ENCODE measurements around the gene CELF6.

CELF6 gene

DNA sequence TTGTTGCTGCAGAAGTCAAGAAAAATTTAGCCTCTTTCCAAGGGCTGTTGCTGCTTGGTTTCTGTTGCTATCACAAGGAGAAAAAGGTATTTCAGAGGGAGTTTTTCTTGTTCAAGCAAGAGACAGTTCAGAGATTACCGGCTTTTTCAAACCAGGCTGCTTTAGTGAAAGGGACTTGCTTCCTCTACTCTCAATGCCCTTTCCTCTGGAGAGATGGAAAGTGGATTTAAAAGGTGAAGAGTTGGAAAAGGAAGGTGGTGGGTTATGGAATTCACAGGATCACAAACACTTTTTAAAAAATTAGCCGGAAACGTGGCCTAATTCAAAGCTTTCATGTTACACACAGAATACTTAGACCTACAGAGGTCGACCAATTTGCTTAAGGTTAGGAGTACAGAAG, 48.7 kb downstream of the CELF6 start:
- H3K36me3 ChIP-seq (ENCODE audit: insufficient read depth, low read length): peaks cover 28% of the 10 kb centered on the region
- H3K27ac ChIP-seq (ENCODE audit: low read depth, low read length): peak overlapping the region; percentile 93
- no peaks in the 10 kb centered on the region for H3K27me3 ChIP-seq (ENCODE audit: control insufficient read depth in 1 of 2, insufficient read depth in 2 of 2, low read length in 2 of 2)
- peaks cover 19% of the 10 kb centered on the region for H3K4me1 ChIP-seq (ENCODE audit: insufficient read depth, low read length)
- H3K4me3 ChIP-seq (ENCODE audit: low read depth in 1 of 2, low read length in 2 of 2): peak overlapping the region in 1 of 2 donors; percentile 76
- no peaks in the 10 kb centered on the region for H3K9me3 ChIP-seq (ENCODE audit: low read length)
- H3K9ac ChIP-seq (ENCODE audit: low read length): peak overlapping the region; percentile 22

DNA sequence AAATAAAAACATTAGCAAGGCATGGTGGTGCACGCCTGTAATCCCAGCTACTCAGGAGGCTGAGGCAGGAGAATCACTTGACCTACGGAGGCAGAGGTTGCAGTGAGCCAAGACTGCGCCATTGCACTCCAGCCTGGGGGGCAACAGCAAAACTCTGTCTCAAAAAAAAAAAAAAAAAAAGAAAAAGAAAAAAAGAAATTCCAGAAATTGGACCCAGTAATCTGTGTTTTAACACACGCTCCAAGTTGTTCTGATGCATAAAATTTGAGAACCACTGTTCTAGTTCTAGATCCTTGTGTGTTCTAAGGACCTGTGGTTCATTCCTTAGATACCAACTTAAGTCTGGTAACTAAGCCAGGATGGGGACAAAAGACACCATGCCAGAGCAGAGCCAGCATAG, 50.2 kb downstream of the CELF6 start:
- Histone ChIP-seq H3K4me3 (ENCODE audit: low read depth in 1 of 2, low read length in 2 of 2) (no peak overlapping the region), H3K27me3 (ENCODE audit: control insufficient read depth in 1 of 2, insufficient read depth in 2 of 2, low read length in 2 of 2) (no peaks in the 10 kb centered on the region), H3K9ac (ENCODE audit: low read length) (no peak overlapping the region), H3K4me1 (ENCODE audit: insufficient read depth, low read length) (peaks cover 19% of the 10 kb centered on the region), H3K9me3 (ENCODE audit: low read length) (no peaks in the 10 kb centered on the region), H3K36me3 (ENCODE audit: insufficient read depth, low read length) (peaks cover 43% of the 10 kb centered on the region), H3K27ac (ENCODE audit: low read depth, low read length) (no peak overlapping the region)

DNA sequence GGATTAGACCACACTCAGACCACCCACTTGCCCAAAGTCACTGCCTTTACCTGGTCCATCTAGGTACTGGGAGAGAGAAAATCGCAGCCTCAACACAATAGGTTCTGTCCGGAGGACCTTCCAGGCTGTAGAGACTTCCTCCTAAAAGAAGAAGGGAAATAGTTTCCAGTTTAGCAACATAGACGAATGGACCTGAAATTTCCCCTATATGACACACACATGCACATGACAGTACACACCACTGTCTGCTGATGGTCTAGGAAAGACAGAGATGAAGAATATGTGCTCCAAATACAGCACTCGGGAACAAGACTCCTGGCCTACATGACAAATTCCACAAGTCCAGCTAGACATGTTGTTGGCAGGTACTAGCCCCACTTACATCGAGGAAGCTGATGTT, 54.9 kb downstream of the CELF6 start:
- Histone ChIP-seq H3K9ac (ENCODE audit: low read length) (no peak overlapping the region), H3K9me3 (ENCODE audit: low read length) (no peaks in the 10 kb centered on the region), H3K27ac (ENCODE audit: low read depth, low read length) (no peak overlapping the region), H3K36me3 (ENCODE audit: insufficient read depth, low read length) (peaks cover 88% of the 10 kb centered on the region), H3K27me3 (ENCODE audit: control insufficient read depth in 1 of 2, insufficient read depth in 2 of 2, low read length in 2 of 2) (no peaks in the 10 kb centered on the region), H3K4me1 (ENCODE audit: insufficient read depth, low read length) (no peaks in the 10 kb centered on the region), H3K4me3 (ENCODE audit: low read depth in 1 of 2, low read length in 2 of 2) (no peak overlapping the region)

DNA sequence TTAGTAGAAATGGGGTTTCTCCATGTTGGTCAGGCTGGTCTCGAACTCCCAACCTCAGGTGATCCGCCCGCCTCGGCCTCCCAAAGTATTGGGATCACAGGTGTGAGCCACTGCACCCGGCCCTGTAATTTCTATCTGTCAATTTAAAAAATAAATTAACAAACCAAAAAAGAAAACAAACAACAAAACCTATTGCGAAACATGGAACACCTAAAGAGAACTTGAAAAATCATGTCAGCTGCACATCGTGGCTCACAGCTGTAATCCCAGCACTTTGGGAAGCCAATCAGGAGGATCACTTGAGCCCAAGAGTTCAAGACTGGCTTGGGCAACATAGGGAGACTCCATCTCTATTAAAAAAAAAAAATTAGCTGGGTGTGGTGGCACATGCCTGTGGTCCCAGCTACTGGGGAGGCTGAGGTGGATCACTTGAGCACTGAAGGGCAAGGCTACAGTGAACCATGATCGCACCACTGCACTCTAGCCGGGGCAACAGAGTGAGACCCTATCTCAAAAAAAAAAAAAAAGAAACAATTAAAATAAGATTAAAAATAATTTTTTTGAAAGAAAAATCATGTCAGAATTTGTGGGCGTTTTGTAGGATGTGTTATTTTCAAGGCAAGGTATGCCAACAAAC, 67.2 kb downstream of the CELF6 start:
- Histone ChIP-seq H3K27ac (ENCODE audit: low read depth, low read length) (no peak overlapping the region), H3K36me3 (ENCODE audit: insufficient read depth, low read length) (peaks cover 78% of the 10 kb centered on the region), H3K9me3 (ENCODE audit: low read length) (no peaks in the 10 kb centered on the region), H3K4me3 (ENCODE audit: low read depth in 1 of 2, low read length in 2 of 2) (no peak overlapping the region), H3K9ac (ENCODE audit: low read length) (no peak overlapping the region), H3K4me1 (ENCODE audit: insufficient read depth, low read length) (no peaks in the 10 kb centered on the region), H3K27me3 (ENCODE audit: control insufficient read depth in 1 of 2, insufficient read depth in 2 of 2, low read length in 2 of 2) (no peaks in the 10 kb centered on the region)

DNA sequence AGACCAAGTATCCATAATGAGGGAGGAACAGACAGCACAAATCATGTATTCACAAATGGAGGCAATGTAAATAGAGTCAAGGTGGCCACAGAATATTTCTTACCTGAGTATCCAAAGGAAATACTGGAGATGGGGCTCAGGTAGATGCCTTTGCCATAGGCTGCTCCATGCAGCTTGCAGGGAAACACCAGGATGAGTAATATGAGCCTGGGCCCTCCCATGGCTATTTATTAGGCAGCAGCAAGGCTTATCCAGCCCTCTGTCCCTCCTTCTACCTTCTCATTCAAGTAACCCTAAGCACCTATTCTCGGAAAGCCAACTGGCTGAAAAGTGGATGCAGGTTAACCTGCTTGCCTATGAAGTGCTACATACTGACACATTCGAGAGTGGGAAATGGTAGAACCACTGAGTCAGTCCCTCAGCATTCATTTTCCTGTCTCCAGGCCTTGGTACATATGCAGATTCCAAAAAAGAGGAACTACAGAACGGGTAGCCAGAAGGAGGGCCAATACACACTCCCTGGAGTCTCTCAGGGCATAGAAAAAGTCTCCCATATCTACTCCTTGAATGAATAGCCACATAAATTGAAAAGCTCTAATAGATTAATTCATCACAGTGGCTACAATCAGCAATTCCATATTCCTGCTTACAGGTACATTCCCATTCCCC, 70.7 kb downstream of the CELF6 start:
- H3K27me3 ChIP-seq (ENCODE audit: control insufficient read depth in 1 of 2, insufficient read depth in 2 of 2, low read length in 2 of 2): no peaks in the 10 kb centered on the region
- H3K4me3 ChIP-seq (ENCODE audit: low read depth in 1 of 2, low read length in 2 of 2): no peak overlapping the region
- H3K9me3 ChIP-seq (ENCODE audit: low read length): no peaks in the 10 kb centered on the region
- no peaks in the 10 kb centered on the region for H3K4me1 ChIP-seq (ENCODE audit: insufficient read depth, low read length)
- H3K36me3 ChIP-seq (ENCODE audit: insufficient read depth, low read length): peaks cover 53% of the 10 kb centered on the region
- H3K9ac ChIP-seq (ENCODE audit: low read length): no peak overlapping the region
- no peak overlapping the region for H3K27ac ChIP-seq (ENCODE audit: low read depth, low read length)

DNA sequence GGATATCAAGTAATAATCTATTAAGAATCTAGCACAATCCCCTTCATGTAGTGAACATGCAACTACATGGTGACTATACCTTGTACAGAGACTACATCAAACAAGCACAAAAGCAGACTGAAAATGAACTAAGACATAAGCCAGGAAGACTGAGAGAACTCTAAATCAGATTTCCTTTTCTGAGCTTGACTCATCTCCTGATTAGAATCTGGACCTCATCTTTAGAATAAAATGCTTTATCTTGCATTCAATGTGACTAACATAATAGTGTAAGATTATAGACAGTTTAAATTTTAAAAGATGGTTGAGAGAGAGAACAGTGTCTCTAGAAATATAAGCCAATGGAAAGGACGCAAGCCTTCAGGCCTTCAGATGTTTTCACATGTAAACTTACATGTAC, 71.4 kb downstream of the CELF6 start:
- Histone ChIP-seq H3K4me1 (ENCODE audit: insufficient read depth, low read length) (no peaks in the 10 kb centered on the region), H3K9me3 (ENCODE audit: low read length) (no peaks in the 10 kb centered on the region), H3K9ac (ENCODE audit: low read length) (no peak overlapping the region), H3K4me3 (ENCODE audit: low read depth in 1 of 2, low read length in 2 of 2) (no peak overlapping the region), H3K36me3 (ENCODE audit: insufficient read depth, low read length) (peaks cover 51% of the 10 kb centered on the region), H3K27me3 (ENCODE audit: control insufficient read depth in 1 of 2, insufficient read depth in 2 of 2, low read length in 2 of 2) (no peaks in the 10 kb centered on the region), H3K27ac (ENCODE audit: low read depth, low read length) (no peak overlapping the region)

DNA sequence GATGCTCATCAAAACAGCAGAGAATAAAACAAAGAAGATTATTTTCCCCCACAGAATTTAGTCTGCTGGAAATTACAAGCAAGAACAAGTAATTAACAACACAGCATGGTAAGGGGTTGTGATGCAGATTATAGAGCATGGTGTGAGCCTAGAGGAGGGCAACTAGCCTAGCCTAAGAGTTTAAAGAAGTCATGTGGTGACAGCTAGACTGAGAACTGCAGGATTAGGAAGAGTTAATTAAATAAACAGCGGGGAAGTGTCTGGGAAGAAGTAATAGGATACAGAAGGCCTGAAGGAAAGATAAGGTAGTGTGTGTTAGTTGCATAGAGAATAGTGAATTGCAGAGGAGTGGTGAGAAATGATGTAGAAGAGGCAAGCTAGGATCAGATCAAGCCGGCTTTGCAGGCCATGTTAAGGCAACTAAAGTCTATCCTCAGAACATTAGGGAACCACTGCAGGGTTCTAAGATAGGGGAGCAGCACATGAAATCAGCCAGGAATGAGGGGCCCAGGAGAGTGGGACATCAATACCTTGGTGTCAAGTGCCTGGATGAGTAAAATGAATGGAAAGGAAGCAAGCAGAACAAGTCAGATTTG, 77.1 kb downstream of the CELF6 start:
- no peak overlapping the region for H3K9ac ChIP-seq (ENCODE audit: low read length)
- H3K4me3 ChIP-seq (ENCODE audit: low read depth in 1 of 2, low read length in 2 of 2): no peak overlapping the region
- peaks cover 40% of the 10 kb centered on the region for H3K36me3 ChIP-seq (ENCODE audit: insufficient read depth, low read length)
- H3K27me3 ChIP-seq (ENCODE audit: control insufficient read depth in 1 of 2, insufficient read depth in 2 of 2, low read length in 2 of 2): no peaks in the 10 kb centered on the region
- H3K4me1 ChIP-seq (ENCODE audit: insufficient read depth, low read length): no peaks in the 10 kb centered on the region
- H3K27ac ChIP-seq (ENCODE audit: low read depth, low read length): no peak overlapping the region
- H3K9me3 ChIP-seq (ENCODE audit: low read length): no peaks in the 10 kb centered on the region

DNA sequence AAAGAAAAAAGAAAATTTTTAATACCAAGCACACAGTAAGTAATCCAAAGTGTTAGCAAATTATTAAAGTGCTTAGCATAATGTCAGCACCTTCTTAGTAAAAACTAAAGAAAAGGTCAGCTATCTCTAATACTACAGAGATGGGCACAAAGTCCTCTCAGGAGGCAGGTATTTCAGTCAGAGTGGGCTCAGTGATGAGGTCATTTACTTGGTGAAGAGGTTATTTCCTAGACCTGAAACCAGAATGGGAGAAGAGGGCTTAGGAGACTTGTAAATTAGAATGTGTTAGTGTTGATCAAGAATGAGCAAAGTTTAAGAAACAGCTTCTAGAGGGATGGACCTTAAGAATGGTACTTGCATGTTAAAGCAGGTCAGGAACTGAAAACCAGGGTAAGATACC, 80.3 kb downstream of the CELF6 start:
- Histone ChIP-seq H3K27me3 (ENCODE audit: control insufficient read depth in 1 of 2, insufficient read depth in 2 of 2, low read length in 2 of 2) (no peaks in the 10 kb centered on the region), H3K36me3 (ENCODE audit: insufficient read depth, low read length) (peaks cover 39% of the 10 kb centered on the region), H3K9me3 (ENCODE audit: low read length) (no peaks in the 10 kb centered on the region), H3K27ac (ENCODE audit: low read depth, low read length) (no peak overlapping the region), H3K4me3 (ENCODE audit: low read depth in 1 of 2, low read length in 2 of 2) (no peak overlapping the region), H3K9ac (ENCODE audit: low read length) (no peak overlapping the region), H3K4me1 (ENCODE audit: insufficient read depth, low read length) (peaks cover 7% of the 10 kb centered on the region)

DNA sequence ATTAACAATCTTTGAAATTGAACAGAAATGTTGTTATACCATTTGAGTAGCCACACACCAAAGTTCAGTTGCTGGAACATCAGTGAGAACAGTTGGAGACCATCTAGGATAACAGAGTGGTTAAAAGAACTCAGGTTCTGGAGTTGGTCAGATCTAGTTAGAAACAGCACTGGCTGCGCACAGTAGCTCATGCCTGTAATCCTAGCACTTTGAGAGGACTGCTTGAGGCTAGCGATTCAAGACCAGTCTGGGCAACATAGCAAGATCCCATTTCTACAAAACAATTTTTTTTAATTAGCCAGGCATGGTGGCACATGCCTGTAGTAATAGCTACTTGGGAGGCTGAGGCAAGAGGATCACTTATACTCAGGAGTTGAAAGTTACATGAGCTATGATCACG, 81.4 kb downstream of the CELF6 start:
- peaks cover 7% of the 10 kb centered on the region for H3K4me1 ChIP-seq (ENCODE audit: insufficient read depth, low read length)
- no peak overlapping the region for H3K4me3 ChIP-seq (ENCODE audit: low read depth in 1 of 2, low read length in 2 of 2)
- H3K27me3 ChIP-seq (ENCODE audit: control insufficient read depth in 1 of 2, insufficient read depth in 2 of 2, low read length in 2 of 2): no peaks in the 10 kb centered on the region
- H3K9me3 ChIP-seq (ENCODE audit: low read length): no peaks in the 10 kb centered on the region
- H3K9ac ChIP-seq (ENCODE audit: low read length): no peak overlapping the region
- H3K36me3 ChIP-seq (ENCODE audit: insufficient read depth, low read length): peaks cover 30% of the 10 kb centered on the region
- H3K27ac ChIP-seq (ENCODE audit: low read depth, low read length): no peak overlapping the region

DNA sequence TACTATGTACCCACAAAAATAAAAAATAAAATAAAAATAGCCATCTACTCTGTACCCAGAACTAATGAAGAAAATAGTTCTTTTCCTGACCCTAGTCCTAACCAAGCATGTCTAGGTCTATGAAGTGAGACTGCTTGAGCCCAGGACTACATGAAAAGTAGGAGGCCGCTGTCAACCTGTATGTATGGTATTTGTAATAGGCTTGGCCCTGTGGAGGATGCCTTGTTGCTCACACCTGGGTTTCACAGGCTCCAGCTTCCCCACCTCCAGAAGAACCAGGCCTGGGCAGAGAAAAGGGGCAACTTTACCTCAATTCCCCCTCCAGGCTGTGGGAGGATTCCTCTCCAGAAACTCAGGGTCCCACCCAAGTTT, 82.1 kb downstream of the CELF6 start:
- H3K9ac ChIP-seq (ENCODE audit: low read length): no peak overlapping the region
- H3K4me3 ChIP-seq (ENCODE audit: low read depth in 1 of 2, low read length in 2 of 2): no peak overlapping the region
- peaks cover 7% of the 10 kb centered on the region for H3K4me1 ChIP-seq (ENCODE audit: insufficient read depth, low read length)
- no peak overlapping the region for H3K27ac ChIP-seq (ENCODE audit: low read depth, low read length)
- H3K36me3 ChIP-seq (ENCODE audit: insufficient read depth, low read length): peaks cover 26% of the 10 kb centered on the region
- H3K27me3 ChIP-seq (ENCODE audit: control insufficient read depth in 1 of 2, insufficient read depth in 2 of 2, low read length in 2 of 2): no peaks in the 10 kb centered on the region
- no peaks in the 10 kb centered on the region for H3K9me3 ChIP-seq (ENCODE audit: low read length)

DNA sequence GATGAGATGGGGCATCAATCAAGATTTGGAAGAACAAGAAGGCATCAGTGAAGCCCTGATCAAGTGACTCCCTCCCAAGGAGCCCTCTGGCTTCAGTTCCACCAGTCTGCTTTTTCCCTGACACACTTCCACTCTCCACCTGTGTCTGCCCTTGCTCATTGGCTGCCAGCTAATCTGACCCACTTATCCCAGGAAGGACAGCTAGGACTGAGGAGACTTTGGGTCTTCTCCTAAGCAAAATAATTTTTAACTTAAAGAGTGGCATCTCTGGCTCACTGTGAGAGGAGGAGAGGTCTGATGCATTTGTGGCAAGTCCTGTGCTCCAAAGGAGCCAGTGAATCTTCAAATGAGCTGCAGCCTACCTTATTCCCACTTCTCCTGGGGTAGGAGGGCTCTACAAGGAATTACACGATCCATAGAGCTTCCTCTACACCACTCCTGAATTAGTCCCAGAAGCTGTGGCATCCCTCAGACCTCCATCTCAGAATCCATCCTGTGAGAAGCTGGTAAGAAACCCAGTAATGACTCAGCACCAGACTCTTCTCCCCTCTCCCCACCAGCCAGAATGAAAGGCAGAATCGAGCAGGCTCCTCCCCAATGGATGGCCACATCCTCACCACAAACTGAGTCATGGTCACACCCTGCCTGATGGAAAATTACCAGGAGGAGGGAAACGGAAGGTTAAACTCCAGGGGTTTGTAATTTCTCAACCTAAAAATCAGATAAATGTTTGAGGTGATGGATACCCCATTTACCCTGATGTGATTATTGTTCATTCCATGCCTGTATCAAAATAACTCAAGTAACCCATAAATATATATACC, 82.7 kb downstream of the CELF6 start:
- Histone ChIP-seq H3K4me1 (ENCODE audit: insufficient read depth, low read length) (peaks cover 9% of the 10 kb centered on the region), H3K27ac (ENCODE audit: low read depth, low read length) (no peak overlapping the region), H3K27me3 (ENCODE audit: control insufficient read depth in 1 of 2, insufficient read depth in 2 of 2, low read length in 2 of 2) (no peaks in the 10 kb centered on the region), H3K36me3 (ENCODE audit: insufficient read depth, low read length) (peaks cover 20% of the 10 kb centered on the region), H3K9ac (ENCODE audit: low read length) (no peak overlapping the region), H3K4me3 (ENCODE audit: low read depth in 1 of 2, low read length in 2 of 2) (no peak overlapping the region), H3K9me3 (ENCODE audit: low read length) (no peaks in the 10 kb centered on the region)
